HG03097 (cell line): Measurements from ENCODE around the gene ADAMTS6.

Experiments used
- ATAC-seq: cut with Tn5 transposase; IDR thresholded peaks from one replicate; pipeline ENCODE4 v1.9.1; 2021; ENCODE audit not compliant: unreplicated experiment, low FRiP score

Gene ADAMTS6

GRCh38 chr5:65475336-65475735, 6.4 kb downstream of the ADAMTS6 start:
- ATAC-seq = no peak

DNA sequence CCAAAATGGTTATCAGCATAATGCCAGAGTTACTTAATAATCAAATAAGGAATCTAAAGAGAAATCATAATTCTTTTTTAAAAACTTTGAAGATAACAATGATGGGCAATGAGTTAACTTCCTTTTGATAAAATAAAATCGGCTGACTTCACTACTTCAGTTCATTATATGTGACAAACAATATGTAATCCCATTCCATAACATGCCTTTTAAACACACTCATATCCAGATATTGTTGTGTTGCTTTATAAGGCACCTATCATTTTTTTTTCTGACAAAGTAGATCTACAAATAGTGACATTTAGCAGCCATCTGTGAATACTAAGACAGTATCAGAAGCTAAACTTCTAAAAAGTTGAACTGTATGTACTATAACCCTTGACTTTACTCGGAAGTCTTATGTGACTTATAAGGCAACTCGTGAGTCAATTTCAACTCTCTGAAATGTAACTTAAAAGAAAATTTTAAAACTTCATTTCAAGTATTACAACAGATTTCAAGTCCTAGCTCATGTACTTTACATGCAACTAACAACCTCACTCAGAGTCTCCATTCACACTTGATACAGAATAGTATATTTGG, 7.5 kb downstream of the ADAMTS6 start:
- ATAC-seq = no peak

- ATAC-seq = no peak
Observed at GRCh38 chr5:65468633-65469032, 13.1 kb downstream of the ADAMTS6 start.

DNA sequence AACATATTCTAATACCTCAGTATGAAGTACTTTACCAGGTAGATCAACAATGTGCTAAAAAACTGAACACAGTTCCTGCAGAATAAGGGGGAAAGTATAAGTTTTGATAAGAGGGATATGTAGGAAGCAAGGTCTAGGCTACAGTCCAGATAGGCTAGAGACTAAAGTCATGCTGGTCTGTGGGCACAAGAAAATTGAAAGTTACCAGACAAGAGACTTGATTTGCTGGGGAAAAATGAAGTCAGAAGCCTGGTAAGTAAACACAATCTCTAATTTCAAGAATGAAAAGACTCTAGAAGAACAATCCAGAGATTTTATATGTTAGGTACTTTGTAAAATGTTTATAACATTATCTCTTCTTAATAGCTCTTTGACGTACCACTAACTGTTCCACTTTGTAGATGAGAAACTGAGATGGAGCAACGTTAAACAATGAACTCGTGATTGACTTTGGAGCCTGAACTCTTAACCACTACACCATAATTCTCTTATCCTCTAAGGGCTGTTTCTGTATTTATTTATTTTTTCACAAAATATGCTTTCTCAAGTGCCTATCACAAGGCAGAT, 19.5 kb downstream of the ADAMTS6 start:
- no peak for ATAC-seq

- ATAC-seq = no peak
Observed at GRCh38 chr5:65461490-65461889, 20.2 kb downstream of the ADAMTS6 start.

- no peak for ATAC-seq
Observed at GRCh38 chr5:65459995-65460394, 21.7 kb downstream of the ADAMTS6 start.

DNA sequence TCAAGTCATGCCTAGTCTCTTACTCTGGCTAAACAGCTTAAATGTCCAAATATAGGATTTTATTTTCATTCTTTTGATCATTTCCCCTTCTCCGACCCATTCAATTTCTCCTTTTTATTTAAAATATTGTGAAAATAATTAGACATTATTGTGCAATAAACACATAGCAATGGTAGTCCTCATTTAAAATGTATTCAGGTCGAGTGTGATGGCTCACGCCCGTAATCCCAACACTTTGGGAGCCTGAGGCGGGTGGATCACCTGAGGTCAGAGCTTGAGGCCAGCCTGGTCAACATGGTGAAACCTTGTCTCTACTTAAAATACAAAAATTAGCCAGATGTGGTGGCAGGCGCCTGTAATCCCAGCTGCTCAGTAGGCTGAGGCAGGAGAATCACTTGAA, 26.7 kb downstream of the ADAMTS6 start:
- ATAC-seq = no peak

- ATAC-seq = no peak
Observed at GRCh38 chr5:65451436-65451835, 30.3 kb downstream of the ADAMTS6 start.

DNA sequence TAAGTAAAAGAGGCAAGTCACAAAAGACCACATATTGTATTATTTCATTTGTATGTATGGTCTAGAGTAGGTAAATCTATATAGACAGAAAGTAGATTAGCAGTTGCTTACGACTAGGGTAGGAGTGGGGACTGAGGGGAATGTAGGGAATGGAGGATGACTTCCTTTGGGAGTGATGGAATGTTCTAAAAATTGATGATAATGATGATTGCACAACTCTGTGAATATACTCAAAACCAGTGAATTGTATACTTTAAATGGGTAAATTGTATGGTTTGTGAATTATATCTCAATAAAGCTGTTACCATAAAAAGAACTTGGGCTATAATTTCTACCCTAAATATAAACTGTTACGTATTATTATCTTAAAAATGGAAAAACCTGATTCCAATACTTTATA, 35.0 kb downstream of the ADAMTS6 start:
- ATAC-seq = no peak

DNA sequence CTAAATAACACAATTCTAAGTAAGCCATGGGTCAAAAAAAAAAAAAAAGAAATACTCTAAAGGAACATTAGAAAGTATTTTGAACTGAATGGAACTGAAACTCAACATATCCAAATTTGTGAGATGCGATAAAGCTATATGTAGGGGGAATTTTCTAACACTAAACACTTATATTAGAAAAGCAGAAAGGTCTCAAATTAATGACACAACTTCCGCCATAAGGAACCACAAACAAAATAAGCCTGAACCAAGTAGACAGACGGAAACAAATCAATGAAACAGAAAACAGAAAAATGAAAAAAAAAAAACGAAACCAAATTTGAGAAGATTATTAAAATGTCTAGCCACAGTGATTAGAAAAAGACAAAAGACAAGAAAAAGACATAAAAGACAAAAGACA, 39.9 kb downstream of the ADAMTS6 start:
- no peak for ATAC-seq

DNA sequence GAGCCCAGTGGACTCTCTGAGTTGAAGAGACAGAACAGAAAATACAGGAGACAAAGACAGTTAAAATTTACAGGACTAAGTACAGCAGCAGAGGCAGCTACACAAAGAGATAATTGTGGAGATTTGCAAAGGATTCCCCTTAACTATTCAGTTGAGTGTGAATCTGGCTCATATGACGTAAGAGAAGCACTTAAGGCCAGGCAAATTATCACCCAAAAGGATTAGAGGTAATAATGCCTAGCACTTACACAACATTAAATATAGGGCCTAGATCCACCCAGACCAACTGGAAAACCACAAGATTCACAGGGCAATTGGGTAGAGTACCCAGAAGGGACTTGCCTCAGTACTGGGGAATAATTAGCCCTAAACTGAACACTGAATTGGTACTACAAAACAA, 41.3 kb downstream of the ADAMTS6 start:
- ATAC-seq = no peak

GRCh38 chr5:65434122-65434521, 47.6 kb downstream of the ADAMTS6 start:
- no peak for ATAC-seq

- no peak for ATAC-seq
Observed at GRCh38 chr5:65426656-65427055, 55.1 kb downstream of the ADAMTS6 start.

- ATAC-seq = no peak
Observed at GRCh38 chr5:65423623-65424022, 58.1 kb downstream of the ADAMTS6 start.

DNA sequence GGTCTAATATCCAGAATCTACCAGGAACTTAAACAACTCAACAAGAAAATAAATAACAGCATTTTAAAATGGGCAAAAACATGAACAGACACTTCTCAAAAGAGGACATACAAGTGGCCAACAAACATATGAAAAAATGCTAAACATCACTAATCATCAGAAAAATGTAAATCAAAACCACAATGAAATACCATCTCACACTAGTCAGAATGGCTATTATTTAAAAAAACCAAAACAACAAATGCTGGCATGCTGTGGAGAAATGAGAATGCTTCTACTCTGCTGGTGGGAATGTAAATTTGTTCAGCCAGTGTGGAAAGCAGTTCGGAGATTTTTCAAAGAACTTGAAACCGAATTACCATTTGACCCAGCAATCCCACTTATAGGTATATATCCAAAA, 63.1 kb downstream of the ADAMTS6 start:
- no peak for ATAC-seq

DNA sequence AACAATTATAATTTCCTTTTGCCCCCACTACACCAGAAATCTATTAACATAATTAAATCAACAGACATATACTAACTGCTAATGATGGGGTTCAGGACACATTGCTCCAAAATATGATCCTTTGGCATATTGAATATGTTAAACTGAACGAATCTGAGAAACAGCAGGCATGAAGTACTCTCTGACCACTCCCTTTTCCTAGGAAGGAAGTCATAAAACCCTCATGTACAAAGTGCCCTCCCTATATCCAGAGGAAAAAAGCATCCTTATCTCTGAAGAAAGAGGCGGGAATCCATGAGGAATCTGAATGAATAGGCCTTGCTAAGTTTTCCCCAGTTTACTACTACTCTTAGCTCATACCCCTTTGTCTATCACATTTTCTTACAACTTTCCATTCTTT, 67.9 kb downstream of the ADAMTS6 start:
- no peak for ATAC-seq

- no peak for ATAC-seq
Observed at GRCh38 chr5:65412842-65413241, 68.9 kb downstream of the ADAMTS6 start.

GRCh38 chr5:65411356-65411755, 70.4 kb downstream of the ADAMTS6 start:
- ATAC-seq = no peak

DNA sequence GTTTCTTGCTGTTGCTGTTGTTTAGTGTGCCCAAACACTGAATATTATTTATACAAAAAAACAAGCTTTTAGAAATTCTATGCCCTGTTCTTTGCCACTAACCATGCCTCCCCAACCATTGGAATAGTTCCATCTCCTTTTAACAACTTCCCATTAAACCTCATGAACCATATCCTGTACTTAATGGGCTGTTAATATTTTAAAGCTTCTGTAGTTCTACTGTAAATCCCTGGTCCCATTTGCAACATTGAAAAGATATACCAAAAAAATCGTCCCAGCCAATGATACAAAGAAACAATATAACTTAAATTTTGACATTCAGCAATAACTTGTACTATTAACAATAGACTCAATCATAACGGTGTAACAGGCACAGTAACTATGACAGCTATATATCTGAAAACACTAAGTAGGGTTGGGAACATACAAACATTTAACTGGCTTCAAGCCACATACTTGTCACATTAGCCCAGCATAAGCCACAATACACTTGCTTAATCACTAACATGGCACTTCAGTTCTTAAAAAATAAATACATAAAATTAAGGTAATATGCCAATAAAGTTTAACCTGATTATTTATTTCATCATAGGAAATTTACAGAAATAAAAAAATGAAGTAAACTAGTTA, 86.1 kb downstream of the ADAMTS6 start:
- ATAC-seq = no peak

GRCh38 chr5:65394087-65394486, 87.6 kb downstream of the ADAMTS6 start:
- ATAC-seq = no peak

DNA sequence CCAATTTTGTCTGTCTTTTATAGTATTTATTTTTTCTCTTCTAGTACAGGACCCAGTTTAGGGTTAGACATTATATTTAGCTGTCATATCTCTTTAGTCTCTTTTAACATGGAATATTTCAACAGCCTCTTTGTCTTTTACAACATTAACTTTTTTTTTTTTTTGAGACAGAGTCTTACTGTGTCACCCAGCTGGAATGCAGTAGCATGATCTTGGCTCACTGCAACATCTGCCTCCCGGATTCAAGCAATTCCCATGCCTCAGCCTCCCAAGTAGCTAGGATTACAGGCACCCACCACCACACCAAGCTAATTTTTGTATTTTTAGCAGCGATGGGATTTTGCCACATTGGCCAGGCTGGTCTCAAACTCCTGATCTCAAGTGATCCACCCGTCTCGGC, 90.1 kb downstream of the ADAMTS6 start:
- ATAC-seq = no peak

GRCh38 chr5:65390208-65390607, 91.5 kb downstream of the ADAMTS6 start:
- ATAC-seq = no peak
